ENCODE data around the gene ARSI. TPM values are rescaled to one million over a fixed set of nuclear protein-coding genes. Genes with fewer than 3 reads are reported as not detected.
A peak's percentile ranks its signal among the peaks of the same experiment; 100 is the strongest.

Gene ARSI
- not detected for polyA plus RNA-seq (2013)

GRCh38 chr5:150302301-150303069, at the start of gene ARSI:
Gene ARSI, minus strand, starts transcription at chr5:150302905. Its CDS starts 532 bp downstream, at chr5:150302373.
- POLR2A ChIA-PET = interaction anchor here (0.6 kb wide), 1 partner anchor 234 kb away, joined by 5 read pairs; no protein-coding TSS in a partner anchor
- H3K4me3 ChIP-seq (ENCODE audit: control insufficient read depth in 1 of 7, extremely low read depth in 1 of 7, insufficient read depth in 4 of 7, low read depth in 2 of 7, low read length in 6 of 7) = peak within 1 kb of the TSS in 3 of 7 experiments; percentile 38 to 41 (median 40)
- peaks cover 0 to 15% (median 6%) of the 10 kb centered on the region in 4 experiments for H3K4me1 ChIP-seq (ENCODE audit: control extremely low read depth in 1 of 4, control insufficient read depth in 4 of 4, insufficient read depth in 4 of 4, low read length in 3 of 4)
- CTCF ChIA-PET = interaction anchor here (1.1 to 2.2 kb wide), 3 partner anchors 18 to 48 kb away, joined by 3 to 6 read pairs (median 3); no protein-coding TSS in a partner anchor
- peak in 2 of 3 donors; percentile 10 to 28 for DNase-seq
- H3K27me3 ChIP-seq (replicated peaks in 2 of 5; ENCODE audit: control insufficient read depth in 4 of 5, insufficient read depth in 5 of 5, low read length in 4 of 5) = peaks cover 5 to 47% (median 32%) of the 10 kb centered on the region in 5 experiments
- 1% methylated on average over 39 of the region's 63 CpGs for WGBS (ENCODE audit: insufficient coverage)
- no peak within 1 kb of the TSS for H3K27ac ChIP-seq (ENCODE audit: insufficient read depth in 1 of 2, low read depth in 1 of 2, low read length in 2 of 2, poor library complexity in 1 of 2, severe bottlenecking in 2 of 2)
- H3K36me3 ChIP-seq (ENCODE audit: control insufficient read depth in 4 of 4, insufficient read depth in 4 of 4, low read length in 3 of 4) = no peaks in the 10 kb centered on the region
- no peaks in the 10 kb centered on the region for H3K9me3 ChIP-seq (ENCODE audit: control extremely low read depth in 1 of 5, control insufficient read depth in 4 of 5, insufficient read depth in 2 of 5, low read depth in 1 of 5, low read length in 4 of 5)

- H3K4me1 ChIP-seq (ENCODE audit: control extremely low read depth in 1 of 4, control insufficient read depth in 4 of 4, insufficient read depth in 4 of 4, low read length in 3 of 4) = peaks cover 10 to 31% (median 21%) of the 10 kb centered on the region in 4 experiments
- DNase-seq = peak; percentile 54 to 71 (median 71)
- no peak overlapping the region for H3K27ac ChIP-seq (ENCODE audit: insufficient read depth in 1 of 2, low read depth in 1 of 2, low read length in 2 of 2, poor library complexity in 1 of 2, severe bottlenecking in 2 of 2)
- no peaks in the 10 kb centered on the region for H3K27me3 ChIP-seq (replicated peaks in 2 of 5; ENCODE audit: control insufficient read depth in 4 of 5, insufficient read depth in 5 of 5, low read length in 4 of 5)
- no peaks in the 10 kb centered on the region for H3K9me3 ChIP-seq (ENCODE audit: control extremely low read depth in 1 of 5, control insufficient read depth in 4 of 5, insufficient read depth in 2 of 5, low read depth in 1 of 5, low read length in 4 of 5)
- H3K36me3 ChIP-seq (ENCODE audit: control insufficient read depth in 4 of 4, insufficient read depth in 4 of 4, low read length in 3 of 4) = no peaks in the 10 kb centered on the region
- peak overlapping the region in 1 of 7 experiments; percentile 32 for H3K4me3 ChIP-seq (ENCODE audit: control insufficient read depth in 1 of 7, extremely low read depth in 1 of 7, insufficient read depth in 4 of 7, low read depth in 2 of 7, low read length in 6 of 7)
- ChIA-PET CTCF (interaction anchor here (0.6 to 6.6 kb wide), 25 partner anchors 9 to 385 kb away, joined by 3 to 63 read pairs (median 5); partner anchors contain the start of genes ARSI and CAMK2A), POLR2A (no interaction called here)
- WGBS (ENCODE audit: insufficient coverage) = 16% methylated on average over 7 of the region's 7 CpGs
Measured at GRCh38 chr5:150350524-150351344, 48.0 kb upstream of the ARSI start.

DNA sequence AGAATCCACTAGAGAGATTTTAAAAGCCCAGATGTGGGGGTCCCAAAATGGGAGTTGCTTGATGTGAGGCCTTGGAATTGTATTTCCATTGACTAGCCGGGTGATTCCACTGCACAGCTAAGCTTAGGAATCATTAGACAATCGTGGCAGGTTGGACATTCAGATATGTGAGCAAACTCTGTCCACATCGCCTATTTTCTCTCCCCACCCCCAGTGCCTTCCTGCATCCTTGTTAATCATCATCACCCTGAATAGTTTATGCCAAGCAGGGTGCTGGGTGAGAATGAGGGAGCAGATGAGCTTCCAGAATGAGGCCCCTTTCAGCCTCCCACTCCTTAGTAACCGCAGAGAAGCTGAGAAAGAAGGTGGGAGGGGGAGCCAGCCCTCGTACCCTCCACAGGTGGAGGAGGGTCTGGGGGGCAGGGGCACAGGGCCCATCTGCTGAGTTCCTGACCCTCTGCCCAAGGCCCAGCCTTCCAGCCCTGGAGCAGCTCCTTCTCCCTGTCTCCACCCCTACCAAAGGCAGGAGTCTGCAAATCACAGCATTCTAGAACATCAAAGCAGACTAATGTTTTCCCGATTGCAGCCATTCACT, 47.1 kb upstream of the ARSI start:
- Histone ChIP-seq H3K27me3 (replicated peaks in 2 of 5; ENCODE audit: control insufficient read depth in 4 of 5, insufficient read depth in 5 of 5, low read length in 4 of 5) (no peaks in the 10 kb centered on the region), H3K27ac (ENCODE audit: insufficient read depth in 1 of 2, low read depth in 1 of 2, low read length in 2 of 2, poor library complexity in 1 of 2, severe bottlenecking in 2 of 2) (no peak overlapping the region), H3K4me1 (ENCODE audit: control extremely low read depth in 1 of 4, control insufficient read depth in 4 of 4, insufficient read depth in 4 of 4, low read length in 3 of 4) (peaks cover 10 to 31% (median 21%) of the 10 kb centered on the region in 4 experiments), H3K9me3 (ENCODE audit: control extremely low read depth in 1 of 5, control insufficient read depth in 4 of 5, insufficient read depth in 2 of 5, low read depth in 1 of 5, low read length in 4 of 5) (no peaks in the 10 kb centered on the region), H3K4me3 (ENCODE audit: control insufficient read depth in 1 of 7, extremely low read depth in 1 of 7, insufficient read depth in 4 of 7, low read depth in 2 of 7, low read length in 6 of 7) (no peak overlapping the region), H3K36me3 (ENCODE audit: control insufficient read depth in 4 of 4, insufficient read depth in 4 of 4, low read length in 3 of 4) (no peaks in the 10 kb centered on the region)
- no peak for DNase-seq
- WGBS (ENCODE audit: insufficient coverage) = 100% methylated on average over 2 of the region's 6 CpGs
- ChIA-PET CTCF (interaction anchor here (0.7 to 6.6 kb wide), 20 partner anchors 10 to 230 kb away, joined by 3 to 63 read pairs (median 5); partner anchors contain the start of genes ARSI and CAMK2A), POLR2A (interaction anchor here (0.7 kb wide), 1 partner anchor 15 kb away, joined by 3 read pairs; no protein-coding TSS in a partner anchor)

- no peaks in the 10 kb centered on the region for H3K27me3 ChIP-seq (replicated peaks in 2 of 5; ENCODE audit: control insufficient read depth in 4 of 5, insufficient read depth in 5 of 5, low read length in 4 of 5)
- POLR2A ChIA-PET = no interaction called here
- no peaks in the 10 kb centered on the region for H3K36me3 ChIP-seq (ENCODE audit: control insufficient read depth in 4 of 4, insufficient read depth in 4 of 4, low read length in 3 of 4)
- peak in 2 of 3 donors; percentile 16 to 39 for DNase-seq
- peaks cover 10 to 28% (median 19%) of the 10 kb centered on the region in 4 experiments for H3K4me1 ChIP-seq (ENCODE audit: control extremely low read depth in 1 of 4, control insufficient read depth in 4 of 4, insufficient read depth in 4 of 4, low read length in 3 of 4)
- H3K27ac ChIP-seq (ENCODE audit: insufficient read depth in 1 of 2, low read depth in 1 of 2, low read length in 2 of 2, poor library complexity in 1 of 2, severe bottlenecking in 2 of 2) = no peak overlapping the region
- no peaks in the 10 kb centered on the region for H3K9me3 ChIP-seq (ENCODE audit: control extremely low read depth in 1 of 5, control insufficient read depth in 4 of 5, insufficient read depth in 2 of 5, low read depth in 1 of 5, low read length in 4 of 5)
- CTCF ChIA-PET = interaction anchor here (1.5 to 6.6 kb wide), 2 partner anchors 19 to 73 kb away, joined by 4 to 63 read pairs; no protein-coding TSS in a partner anchor
- H3K4me3 ChIP-seq (ENCODE audit: control insufficient read depth in 1 of 7, extremely low read depth in 1 of 7, insufficient read depth in 4 of 7, low read depth in 2 of 7, low read length in 6 of 7) = no peak overlapping the region
- WGBS (ENCODE audit: insufficient coverage) = 44% methylated on average over 5 of the region's 9 CpGs
Measured at GRCh38 chr5:150347451-150347850, 44.7 kb upstream of the ARSI start.

DNA sequence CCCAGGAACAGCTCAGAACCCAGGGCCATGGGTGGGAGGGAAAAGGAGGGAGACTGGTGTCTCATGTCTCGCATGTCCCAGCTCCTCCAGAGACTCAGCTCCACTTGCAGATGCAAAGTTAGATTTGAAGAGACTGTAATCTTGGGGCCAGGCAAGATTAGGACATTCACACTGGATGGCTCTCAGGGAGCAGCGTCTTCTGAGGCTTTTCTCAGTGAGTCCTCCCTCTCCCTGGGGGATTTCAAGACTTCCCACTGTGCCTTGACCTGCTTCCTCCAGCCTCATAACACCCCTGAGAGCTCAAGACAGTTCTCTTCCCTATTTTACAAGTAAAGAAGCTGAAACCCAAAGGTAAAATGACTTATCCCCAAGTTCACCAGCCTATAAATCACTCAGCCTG, 44.3 kb upstream of the ARSI start:
- ChIA-PET CTCF (interaction anchor here (1.5 to 6.6 kb wide), 2 partner anchors 19 to 73 kb away, joined by 4 to 63 read pairs; no protein-coding TSS in a partner anchor), POLR2A (no interaction called here)
- H3K4me3 ChIP-seq (ENCODE audit: control insufficient read depth in 1 of 7, extremely low read depth in 1 of 7, insufficient read depth in 4 of 7, low read depth in 2 of 7, low read length in 6 of 7) = no peak overlapping the region
- no peak overlapping the region for H3K27ac ChIP-seq (ENCODE audit: insufficient read depth in 1 of 2, low read depth in 1 of 2, low read length in 2 of 2, poor library complexity in 1 of 2, severe bottlenecking in 2 of 2)
- H3K27me3 ChIP-seq (replicated peaks in 2 of 5; ENCODE audit: control insufficient read depth in 4 of 5, insufficient read depth in 5 of 5, low read length in 4 of 5) = no peaks in the 10 kb centered on the region
- H3K4me1 ChIP-seq (ENCODE audit: control extremely low read depth in 1 of 4, control insufficient read depth in 4 of 4, insufficient read depth in 4 of 4, low read length in 3 of 4) = peaks cover 10 to 26% (median 19%) of the 10 kb centered on the region in 4 experiments
- no peaks in the 10 kb centered on the region for H3K9me3 ChIP-seq (ENCODE audit: control extremely low read depth in 1 of 5, control insufficient read depth in 4 of 5, insufficient read depth in 2 of 5, low read depth in 1 of 5, low read length in 4 of 5)
- 67% methylated on average over 1 of the region's 2 CpGs for WGBS (ENCODE audit: insufficient coverage)
- H3K36me3 ChIP-seq (ENCODE audit: control insufficient read depth in 4 of 4, insufficient read depth in 4 of 4, low read length in 3 of 4) = no peaks in the 10 kb centered on the region
- DNase-seq = no peak

- Histone ChIP-seq H3K36me3 (ENCODE audit: control insufficient read depth in 4 of 4, insufficient read depth in 4 of 4, low read length in 3 of 4) (no peaks in the 10 kb centered on the region), H3K4me1 (ENCODE audit: control extremely low read depth in 1 of 4, control insufficient read depth in 4 of 4, insufficient read depth in 4 of 4, low read length in 3 of 4) (peaks cover 10 to 24% (median 19%) of the 10 kb centered on the region in 4 experiments), H3K4me3 (ENCODE audit: control insufficient read depth in 1 of 7, extremely low read depth in 1 of 7, insufficient read depth in 4 of 7, low read depth in 2 of 7, low read length in 6 of 7) (no peak overlapping the region), H3K27ac (ENCODE audit: insufficient read depth in 1 of 2, low read depth in 1 of 2, low read length in 2 of 2, poor library complexity in 1 of 2, severe bottlenecking in 2 of 2) (no peak overlapping the region), H3K27me3 (replicated peaks in 2 of 5; ENCODE audit: control insufficient read depth in 4 of 5, insufficient read depth in 5 of 5, low read length in 4 of 5) (no peaks in the 10 kb centered on the region), H3K9me3 (ENCODE audit: control extremely low read depth in 1 of 5, control insufficient read depth in 4 of 5, insufficient read depth in 2 of 5, low read depth in 1 of 5, low read length in 4 of 5) (no peaks in the 10 kb centered on the region)
- POLR2A ChIA-PET = no interaction called here
- DNase-seq = no peak
- CTCF ChIA-PET = interaction anchor here (0.6 to 6.6 kb wide), 3 partner anchors 16 to 73 kb away, joined by 4 to 63 read pairs (median 4); no protein-coding TSS in a partner anchor
- WGBS (ENCODE audit: insufficient coverage) = 93% methylated on average over 2 of the region's 6 CpGs
Measured at GRCh38 chr5:150346592-150346991, 43.9 kb upstream of the ARSI start.

All from common myeloid progenitor, CD34-positive (primary cell).